GM04504 (cell line): ENCODE measurements around the gene ABTB2.
"Not testable (repeated sequence)": the region's sequence is repeated elsewhere in the genome, so short reads cannot be mapped to it uniquely, and the experiment has no call there.

Source experiments
- DNase-seq: peaks from one replicate; pipeline ENCODE4 v3.0.0-alpha.2; 2012; ENCODE audit warnings: low read depth

Gene ABTB2

GRCh38 chr11:34262531-34263081 lies 95.2 kb downstream of the ABTB2 start:
- no peak for DNase-seq

GRCh38 chr11:34261820-34262219 lies 96.0 kb downstream of the ABTB2 start:
- no peak for DNase-seq

GRCh38 chr11:34261095-34261494 lies 96.7 kb downstream of the ABTB2 start:
- no peak for DNase-seq

GRCh38 chr11:34260072-34260575 lies 97.7 kb downstream of the ABTB2 start:
- no peak for DNase-seq

GRCh38 chr11:34259087-34259486 lies 98.7 kb downstream of the ABTB2 start:
- no peak for DNase-seq

- no peak for DNase-seq
Measured at GRCh38 chr11:34256626-34257025, 101.2 kb downstream of the ABTB2 start.

GRCh38 chr11:34256150-34256549 lies 101.7 kb downstream of the ABTB2 start:
- no peak for DNase-seq

- DNase-seq: no peak
Measured at GRCh38 chr11:34255101-34255500, 102.7 kb downstream of the ABTB2 start.

- DNase-seq: no peak
Measured at GRCh38 chr11:34254011-34254410, 103.8 kb downstream of the ABTB2 start.

GRCh38 chr11:34252651-34253050 lies 105.2 kb downstream of the ABTB2 start:
- DNase-seq: no peak

- DNase-seq: no peak
Measured at GRCh38 chr11:34252015-34252414, 105.8 kb downstream of the ABTB2 start.

- DNase-seq: no peak
Measured at GRCh38 chr11:34251589-34251980, 106.2 kb downstream of the ABTB2 start.

- DNase-seq: no peak
Measured at GRCh38 chr11:34250732-34251588, 106.8 kb downstream of the ABTB2 start.

- DNase-seq: no peak
Measured at GRCh38 chr11:34250211-34250610, 107.6 kb downstream of the ABTB2 start.

- no peak for DNase-seq
Measured at GRCh38 chr11:34249439-34249838, 108.4 kb downstream of the ABTB2 start.

- not testable (repeated sequence) for DNase-seq
Measured at GRCh38 chr11:34246511-34246910, 111.3 kb downstream of the ABTB2 start.

GRCh38 chr11:34245041-34245440 lies 112.8 kb downstream of the ABTB2 start:
- DNase-seq: no peak

- no peak for DNase-seq
Measured at GRCh38 chr11:34243600-34244464, 114.0 kb downstream of the ABTB2 start.

- DNase-seq: no peak
Measured at GRCh38 chr11:34242037-34242625, 115.7 kb downstream of the ABTB2 start.

- DNase-seq: no peak
Measured at GRCh38 chr11:34240150-34240494, 117.7 kb downstream of the ABTB2 start.

GRCh38 chr11:34239465-34240149 lies 118.2 kb downstream of the ABTB2 start:
- DNase-seq: no peak

- DNase-seq: no peak
Measured at GRCh38 chr11:34238966-34239365, 118.8 kb downstream of the ABTB2 start.
